HG03139 (cell line): ENCODE data around the gene ADAP1.
"Not testable (repeated sequence)": the region's sequence is repeated elsewhere in the genome, so short reads cannot be mapped to it uniquely, and the experiment has no call there.

Experiments used
- ATAC-seq: cut with Tn5 transposase; IDR thresholded peaks from one replicate; pipeline ENCODE4 v1.9.1; 2021; ENCODE audit not compliant: unreplicated experiment

Gene ADAP1

DNA sequence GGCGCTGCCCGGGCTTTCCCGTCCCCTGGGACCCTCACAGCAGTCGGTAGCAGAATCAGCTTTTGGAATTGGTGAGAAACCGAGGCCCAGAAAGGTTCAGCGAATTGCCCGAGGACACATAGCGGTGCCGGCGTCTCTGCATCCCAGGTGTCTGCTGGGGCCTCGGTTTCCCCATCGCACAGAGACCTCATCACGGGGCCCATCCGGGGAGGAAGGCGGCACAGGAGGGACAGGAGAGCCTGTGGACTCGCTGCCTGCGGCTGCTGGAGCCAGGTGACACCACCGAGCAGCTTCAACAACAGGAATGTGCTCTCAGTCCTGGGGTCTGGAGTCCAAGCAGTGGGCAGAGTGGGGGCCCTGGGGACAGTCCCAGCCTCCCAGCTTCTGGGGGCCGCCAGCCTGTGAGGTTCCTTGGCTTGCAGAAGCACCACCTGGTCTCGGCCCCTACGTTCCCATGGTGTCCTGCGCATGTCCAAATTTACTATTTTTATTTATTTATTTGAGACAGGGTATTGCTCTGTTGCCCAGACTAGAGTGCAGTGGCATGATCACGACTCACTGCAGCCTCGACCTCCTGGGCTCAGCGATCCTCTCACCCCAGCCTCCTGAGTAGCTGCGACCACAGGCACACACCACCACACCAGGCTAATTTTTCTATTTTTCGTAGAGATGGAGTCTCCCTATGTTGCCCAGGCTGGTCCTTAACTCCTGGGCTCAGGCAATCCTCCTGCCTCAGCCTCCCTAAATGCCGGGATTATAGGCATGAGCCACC is 21.4 kb upstream of the ADAP1 start:
- no peak for ATAC-seq

DNA sequence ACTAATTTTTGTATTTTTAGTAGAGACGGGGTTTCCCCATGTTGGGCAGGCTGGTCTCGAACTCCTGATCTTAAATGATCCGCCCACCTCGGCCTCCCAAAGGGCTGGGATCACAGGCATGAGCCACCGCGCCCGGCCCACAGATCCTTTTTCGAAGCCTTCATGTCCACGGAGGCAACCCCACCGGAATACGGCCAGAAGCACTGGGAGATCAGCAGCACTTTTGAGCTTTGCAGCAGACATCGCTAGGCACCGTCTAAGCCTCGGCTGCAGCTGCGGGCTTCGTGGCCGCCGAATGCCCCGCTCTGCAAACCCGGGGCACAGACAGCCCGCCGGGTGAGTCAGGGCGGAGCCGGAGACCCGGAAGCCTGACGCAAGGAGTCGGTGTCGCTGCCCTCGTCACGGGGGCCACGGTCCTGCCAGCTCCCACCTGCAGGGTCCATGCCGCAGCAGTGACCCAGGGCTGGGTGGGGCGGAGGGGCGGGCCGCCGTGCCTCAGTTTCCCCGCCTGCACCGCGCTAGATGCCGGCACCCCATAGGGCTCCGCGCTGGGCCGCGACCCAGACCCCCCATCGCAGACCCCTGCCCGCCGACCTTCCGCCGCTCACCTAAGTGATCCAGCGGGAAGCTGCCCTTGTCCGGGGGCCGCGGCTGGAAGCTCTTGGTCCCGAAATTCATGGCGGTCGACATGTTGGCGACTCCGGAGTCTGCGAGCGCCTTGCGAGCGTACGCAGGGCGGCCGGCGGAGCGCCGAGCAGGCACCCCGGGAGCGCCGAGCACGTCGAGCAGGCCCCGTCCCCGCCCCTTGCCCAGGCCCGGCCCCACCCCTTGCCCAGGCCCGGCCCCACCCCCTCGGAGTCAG is 20.6 kb upstream of the ADAP1 start, which contains the start of gene COX19:
TSS of gene COX19 (minus strand) at position 730 of the 862 bp plus-strand sequence. CDS start at position 690, 40 bp downstream.
- ATAC-seq: peak; percentile 58

DNA sequence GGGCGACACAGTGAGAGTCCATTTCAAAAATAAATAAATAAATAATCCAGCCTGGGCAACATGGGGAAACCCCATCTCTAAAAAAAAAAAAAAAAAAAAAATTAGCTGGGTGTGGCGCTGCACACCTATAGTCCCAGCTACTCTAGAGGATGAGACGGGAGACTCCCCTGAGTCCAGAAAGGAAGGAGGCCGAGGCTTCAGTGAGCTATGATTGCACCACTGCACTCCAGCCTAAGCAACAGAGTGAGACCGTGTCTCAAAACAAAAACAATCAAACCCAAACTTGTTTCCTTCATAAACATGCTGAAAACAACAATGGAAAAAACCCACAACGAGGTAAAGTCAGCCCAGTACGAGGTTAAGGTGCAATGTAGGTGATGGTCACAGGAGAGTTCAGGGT is 19.7 kb upstream of the ADAP1 start:
- ATAC-seq: no peak

DNA sequence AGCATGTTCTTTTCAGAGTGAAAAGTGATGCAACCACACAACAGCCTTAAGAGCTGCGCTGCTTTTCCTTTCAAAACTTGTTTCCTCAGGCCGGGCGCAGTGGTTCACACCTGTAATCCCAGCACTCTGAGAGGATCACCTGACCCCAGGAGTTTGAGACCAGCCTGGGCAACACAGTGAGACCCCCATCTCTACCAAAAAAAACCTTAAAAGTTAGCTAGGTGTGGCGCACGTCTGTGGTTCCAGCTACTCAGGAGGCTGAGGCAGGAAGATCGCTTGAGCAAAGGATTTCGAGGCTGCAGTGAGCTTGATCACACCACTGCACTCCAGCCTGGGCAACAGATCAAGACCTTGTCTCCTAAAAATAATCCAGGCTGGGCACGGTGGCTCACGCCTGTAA is 18.8 kb upstream of the ADAP1 start:
- ATAC-seq: no peak

DNA sequence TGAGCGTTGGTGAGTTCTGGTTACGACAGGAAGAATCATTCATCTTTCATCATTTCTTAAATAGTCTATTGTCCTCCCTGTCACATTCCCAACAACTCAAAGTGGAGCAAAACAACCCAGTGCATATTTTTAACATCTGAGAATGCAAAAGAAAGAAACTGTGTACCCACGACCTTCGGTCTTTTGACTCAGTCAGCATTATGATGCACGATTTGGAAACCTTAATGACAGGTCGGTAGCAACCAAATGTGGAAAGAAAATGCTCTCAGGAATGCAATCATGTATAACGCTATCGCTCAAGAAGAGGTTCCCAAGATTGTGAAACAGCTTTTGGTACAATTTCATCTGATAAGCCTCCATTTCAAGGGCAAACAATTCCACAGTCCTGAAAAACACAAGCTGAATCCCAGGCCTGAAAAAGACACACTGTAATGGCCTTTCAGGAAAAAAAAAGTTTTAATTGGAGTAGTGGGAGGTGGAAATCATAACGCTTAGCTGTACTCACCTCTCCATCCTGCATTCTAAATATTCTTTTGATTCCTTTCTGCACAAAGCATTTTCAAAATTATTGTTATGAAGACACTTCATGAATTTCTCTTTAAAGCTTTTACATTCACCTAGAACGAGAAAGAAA is 18.3 kb upstream of the ADAP1 start:
- ATAC-seq: no peak

DNA sequence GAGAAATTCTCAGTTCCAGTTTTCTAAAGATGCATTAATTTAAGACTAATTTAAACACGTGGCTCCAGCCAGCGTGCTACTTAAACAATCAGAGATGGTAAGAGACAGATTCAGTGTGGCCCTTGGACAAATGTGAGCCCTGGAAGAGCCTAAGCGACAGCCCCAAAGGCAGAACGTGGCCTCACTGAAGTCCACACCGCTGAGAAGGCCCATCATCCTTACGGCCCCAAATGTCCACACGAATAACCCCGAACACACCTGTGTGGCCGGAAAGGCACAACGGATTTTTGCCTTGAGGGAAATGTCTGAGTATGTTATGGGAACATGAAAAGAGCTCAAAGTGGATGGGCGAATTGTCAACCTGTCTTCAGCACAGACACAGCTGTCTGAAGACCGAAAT is 17.6 kb upstream of the ADAP1 start:
- ATAC-seq: no peak

DNA sequence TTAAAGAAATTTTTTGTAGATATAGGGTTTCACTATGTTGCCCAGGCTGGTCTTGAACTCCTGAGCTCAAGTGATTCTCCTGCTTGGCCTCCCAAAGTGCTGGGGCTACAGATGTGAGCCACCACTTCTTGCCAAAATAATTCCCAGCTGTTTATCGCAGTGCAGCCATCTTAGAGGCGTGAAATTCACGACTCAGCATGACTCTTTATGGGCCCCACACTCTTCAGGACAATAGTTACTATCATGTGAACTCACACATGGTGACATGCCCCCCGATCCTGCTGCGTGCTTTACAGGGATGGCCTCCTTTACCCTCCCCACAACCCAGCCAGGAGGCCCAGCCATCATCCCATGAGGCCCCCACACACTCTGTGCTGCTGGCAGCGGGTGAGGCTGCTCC is 16.3 kb upstream of the ADAP1 start:
- ATAC-seq: no peak

DNA sequence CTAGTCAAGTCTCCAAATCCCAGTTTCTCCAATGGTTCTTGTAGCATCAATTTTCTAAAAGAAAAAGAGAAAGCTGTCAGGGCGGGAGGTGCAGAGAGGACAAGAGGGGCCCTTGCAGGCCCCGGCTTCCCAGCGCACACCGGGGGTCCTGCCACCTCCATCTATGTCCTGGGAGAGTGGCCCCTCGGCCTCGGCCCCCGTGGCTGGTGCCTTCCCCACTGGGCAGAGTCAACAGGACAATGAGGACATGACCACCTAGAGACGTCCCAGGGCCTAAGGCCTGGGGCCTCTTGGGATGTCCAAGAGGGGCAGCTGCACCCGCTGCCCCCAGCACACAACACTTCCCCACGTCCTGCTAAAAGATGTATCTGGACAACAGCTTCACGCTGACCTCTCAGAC is 14.9 kb upstream of the ADAP1 start:
- no peak for ATAC-seq

DNA sequence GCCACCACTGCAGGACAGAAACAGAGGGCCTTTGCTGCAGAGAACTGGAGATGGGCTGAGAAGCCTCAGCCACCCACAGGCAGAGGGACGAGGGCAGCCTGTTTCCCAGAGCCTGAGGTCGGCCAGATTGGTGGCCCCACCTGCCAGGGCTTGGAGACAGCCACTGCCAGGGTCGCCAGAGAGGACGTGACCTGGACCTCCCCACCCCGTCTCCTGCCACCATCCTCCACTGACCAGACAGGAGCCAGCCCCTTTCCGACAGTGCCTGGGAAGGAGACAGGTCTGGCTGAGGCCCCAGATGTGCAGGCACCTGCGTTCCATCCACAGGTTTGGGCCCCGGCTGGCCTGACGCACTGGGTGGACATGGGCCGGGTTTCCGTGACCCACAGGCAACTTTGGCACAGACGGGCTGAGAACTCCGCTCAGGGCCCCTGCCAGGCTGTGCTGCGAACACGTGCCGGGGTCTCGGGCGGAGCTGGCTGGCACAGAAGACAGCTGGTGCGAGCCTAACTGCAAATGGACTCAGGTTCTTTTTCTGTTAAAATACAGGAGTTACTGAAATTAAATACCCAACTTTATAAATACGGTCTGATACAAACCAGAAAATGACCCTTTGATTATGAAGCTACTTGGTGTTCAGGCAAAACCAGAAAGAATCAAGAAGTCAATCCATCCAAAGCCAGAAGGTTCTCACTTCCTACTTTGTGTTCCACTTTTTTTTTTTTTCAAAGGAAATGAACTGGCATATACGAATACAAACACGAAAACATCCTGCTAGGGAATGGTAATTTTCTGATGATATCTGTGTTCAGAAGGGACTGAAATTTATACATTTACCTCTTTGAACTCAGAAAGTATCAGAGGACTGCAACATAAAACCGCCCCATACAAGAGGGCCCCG is 14.0 kb upstream of the ADAP1 start:
- ATAC-seq: no peak

DNA sequence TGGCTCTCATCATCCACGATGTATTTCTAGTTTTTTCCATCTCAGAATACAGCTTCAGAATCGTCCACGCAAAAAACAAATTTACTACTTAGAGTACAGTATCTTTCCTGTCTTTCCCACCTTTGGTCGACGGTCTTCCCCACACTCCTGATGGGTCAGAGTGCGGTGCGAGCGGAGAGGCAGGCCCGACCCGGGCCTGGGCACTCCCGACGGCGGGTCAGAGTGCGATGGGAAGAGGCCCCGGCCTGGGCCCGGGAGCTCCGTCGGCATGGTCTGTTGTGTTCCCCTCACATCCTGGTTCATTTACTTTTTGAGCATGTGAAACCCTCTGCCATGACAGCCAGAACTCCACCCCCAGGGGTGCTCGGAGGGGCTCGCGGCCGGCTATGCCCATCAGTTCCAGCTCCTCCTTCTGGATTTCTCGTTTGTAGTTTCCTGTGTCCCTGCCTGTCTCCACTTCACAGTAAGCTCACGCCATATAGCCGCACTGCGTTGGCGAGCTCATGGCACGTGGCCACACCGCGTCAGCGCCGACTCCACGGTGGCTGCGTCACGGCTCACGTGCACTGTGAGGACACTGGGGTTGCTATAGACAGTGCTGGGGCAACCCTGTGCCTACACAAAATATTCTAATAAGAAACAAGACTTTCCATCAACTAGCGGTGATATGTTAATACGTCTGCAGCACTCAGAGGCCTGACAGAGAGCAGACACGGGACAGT is 13.0 kb upstream of the ADAP1 start:
- no peak for ATAC-seq

DNA sequence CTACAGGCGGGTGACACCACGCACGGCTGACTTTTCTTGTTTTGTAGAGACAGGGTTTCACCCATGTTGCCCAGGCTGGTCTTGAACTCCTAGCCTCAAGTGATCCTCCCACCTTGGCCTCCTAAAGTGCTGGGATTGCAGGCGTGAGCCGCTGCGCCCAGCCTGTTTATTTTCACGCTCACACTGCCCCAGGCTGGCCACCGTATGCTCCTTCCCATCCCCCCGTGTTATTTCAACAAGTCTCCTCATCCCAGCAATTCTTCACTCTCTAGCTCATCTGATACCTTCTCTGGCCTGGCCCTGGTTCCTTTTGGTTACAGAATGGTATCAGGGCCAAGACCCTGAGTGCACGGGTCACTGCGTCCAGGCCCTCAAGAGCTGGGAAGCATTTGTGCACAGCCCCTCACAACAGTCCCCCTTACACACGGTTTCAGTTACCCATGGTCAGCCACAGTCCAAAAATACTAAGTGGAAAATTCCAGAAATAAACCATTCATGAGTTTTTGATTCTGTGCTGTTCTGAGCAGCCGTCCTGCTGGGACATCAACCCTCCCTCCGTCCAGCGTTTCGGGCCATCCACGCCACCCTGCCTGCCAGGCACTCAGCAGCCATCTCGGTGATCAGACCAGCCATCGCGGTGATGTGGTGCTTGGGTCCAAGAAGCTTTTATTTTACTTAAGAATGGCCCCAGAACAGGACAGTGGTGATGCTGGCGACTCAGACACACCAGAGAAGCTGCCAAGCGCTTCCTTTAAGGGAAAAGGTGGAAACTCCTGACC is 12.0 kb upstream of the ADAP1 start:
- ATAC-seq: no peak

DNA sequence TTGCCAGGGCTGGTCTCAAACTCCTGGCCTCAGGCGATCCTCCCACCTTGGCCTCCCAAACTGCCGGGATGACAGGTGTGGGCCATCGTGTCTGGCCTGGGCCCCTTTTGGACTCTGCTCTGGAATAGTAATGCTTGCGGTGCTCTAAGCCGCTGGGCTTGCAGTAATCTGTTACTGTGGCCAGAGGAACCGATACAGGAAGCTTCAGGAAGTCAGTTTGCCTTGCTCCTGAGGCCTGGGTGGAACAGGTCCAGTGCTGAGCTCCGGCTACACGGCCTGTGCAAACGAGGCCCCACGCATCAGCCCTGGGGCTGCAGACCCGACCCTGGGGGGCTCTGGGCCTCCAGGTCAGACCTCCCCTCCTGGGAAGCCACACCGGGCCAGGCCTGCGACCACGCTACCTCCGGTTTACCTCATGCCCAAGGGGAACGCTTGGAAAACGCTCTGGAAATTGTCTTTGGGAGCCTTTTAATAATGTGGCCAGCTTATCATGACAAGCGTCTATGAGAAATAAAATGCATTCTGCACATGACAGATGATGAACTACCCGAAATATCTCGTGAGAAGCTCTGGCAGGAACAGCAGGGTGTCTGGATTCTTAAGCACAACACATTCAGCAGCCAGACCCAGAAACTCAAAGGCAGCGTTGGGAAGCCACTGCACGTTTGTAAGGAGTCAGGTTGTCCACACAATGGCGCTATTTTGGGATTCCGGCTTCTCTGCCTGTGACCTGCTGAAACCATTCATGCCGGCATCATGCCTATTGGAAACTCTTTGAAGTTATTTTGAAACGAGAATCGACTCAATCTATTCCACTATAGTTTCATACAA is 10.1 kb upstream of the ADAP1 start:
- ATAC-seq: no peak

DNA sequence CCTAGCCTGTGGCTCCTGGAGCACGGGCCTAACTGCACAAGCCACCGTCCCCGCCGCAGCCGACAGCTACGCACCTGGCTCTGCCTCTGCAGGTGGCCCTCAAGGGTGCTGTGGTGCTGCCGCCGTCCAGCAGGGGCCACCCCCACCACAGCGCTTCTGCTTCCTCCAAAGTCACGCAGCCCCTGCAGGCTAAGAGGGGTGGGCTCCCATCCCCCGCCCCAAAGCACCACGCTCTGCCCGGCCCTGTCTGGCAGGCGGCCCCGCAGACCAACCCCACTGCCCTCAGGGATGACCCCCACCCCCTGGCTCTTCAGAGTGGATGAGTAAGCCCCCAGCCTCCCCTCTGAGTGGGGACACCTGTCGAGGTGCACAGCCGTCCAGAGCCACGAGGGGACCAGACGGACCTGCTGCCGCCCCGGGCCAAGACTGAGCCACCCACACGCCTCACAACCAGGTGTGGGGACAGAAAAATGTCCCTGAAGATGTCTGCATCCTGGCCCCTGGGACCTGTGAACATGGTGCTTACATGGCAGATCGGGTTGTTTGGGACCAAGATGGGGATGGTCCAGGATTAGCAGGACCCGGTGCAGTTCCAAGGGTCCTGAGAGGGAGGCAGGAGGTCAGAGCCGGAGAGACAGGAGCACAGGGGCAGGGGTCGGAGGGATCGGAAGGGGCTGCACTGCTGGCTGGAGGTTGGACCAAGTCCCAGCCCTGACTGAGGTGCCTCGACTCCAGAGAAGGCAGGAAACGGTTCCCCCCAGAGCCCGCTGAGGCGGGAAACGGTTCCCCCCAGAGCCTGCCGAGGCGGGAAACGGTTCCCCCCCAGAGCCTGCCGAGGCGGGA is 9.0 kb upstream of the ADAP1 start:
- no peak for ATAC-seq

DNA sequence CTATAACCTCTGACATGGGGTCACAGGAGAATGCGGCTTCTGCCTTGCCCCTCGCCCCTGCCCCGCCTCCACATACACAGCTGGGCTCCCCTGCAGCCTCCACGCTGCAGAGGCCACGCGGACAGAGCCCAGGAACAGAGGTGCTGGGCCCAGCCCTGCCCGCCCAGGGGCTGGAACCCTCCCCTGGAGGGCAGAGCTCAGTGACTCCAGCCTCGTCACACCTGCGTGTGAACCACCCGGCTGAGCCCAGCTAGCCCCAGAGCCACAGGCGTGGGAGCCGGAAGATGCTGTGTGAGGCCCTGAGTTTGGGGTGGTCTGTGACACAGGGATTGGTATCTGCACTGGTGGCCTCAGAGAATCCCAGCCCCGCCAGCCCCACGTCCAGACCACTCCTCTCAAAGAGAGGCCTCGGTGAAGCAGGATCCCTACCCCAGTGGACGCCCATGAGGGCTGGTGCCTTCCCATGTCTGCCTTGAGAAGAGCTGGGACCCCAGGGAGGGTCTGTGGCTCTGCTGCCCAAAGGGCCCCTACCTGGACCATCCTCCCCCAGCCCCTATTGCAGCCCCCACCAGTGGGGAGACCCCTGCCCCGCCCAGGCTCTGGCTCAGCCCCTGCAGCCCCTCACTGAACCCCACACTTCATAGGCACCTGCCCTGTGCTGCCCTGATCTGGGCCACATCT is 8.1 kb upstream of the ADAP1 start:
- no peak for ATAC-seq

DNA sequence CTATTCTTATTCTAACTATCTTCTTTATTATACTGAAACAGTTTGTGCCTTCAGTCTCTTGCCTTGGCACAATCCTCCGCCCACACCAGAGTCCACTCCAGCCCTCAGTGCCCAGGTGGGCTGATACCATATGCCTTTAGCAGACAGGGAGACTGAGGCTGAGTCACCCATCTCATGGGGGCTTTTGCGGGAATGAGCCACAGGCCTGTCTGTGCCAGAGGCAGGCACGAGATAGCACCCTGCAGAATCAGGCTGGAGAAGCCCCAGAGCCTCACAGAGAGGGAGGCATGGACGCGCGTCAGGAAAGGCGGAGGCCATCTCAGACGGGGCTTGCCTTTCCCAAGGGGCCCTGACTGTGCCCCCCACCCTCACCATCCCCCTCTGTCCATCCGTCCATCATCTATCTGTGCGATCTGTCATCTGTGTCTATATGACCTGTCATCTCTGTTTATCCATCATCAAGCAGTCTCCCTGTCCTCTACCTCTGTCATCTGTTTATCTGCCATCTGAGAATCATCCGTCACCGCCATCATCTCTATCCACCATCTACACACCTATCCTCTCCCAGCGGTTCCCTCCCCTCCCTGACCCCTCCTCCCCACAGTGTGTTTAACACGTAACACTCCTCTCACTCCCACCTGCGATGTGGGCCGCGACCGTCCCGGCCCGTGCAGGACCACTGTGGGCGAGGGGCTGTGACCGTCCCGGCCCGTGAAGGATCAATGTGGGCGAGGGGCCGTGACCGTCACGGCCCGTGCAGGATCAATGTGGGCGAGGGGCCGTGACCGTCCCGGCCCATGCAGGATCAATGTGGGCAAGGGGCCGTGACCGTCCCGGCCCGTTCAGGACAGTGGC is 7.3 kb upstream of the ADAP1 start:
- no peak for ATAC-seq

DNA sequence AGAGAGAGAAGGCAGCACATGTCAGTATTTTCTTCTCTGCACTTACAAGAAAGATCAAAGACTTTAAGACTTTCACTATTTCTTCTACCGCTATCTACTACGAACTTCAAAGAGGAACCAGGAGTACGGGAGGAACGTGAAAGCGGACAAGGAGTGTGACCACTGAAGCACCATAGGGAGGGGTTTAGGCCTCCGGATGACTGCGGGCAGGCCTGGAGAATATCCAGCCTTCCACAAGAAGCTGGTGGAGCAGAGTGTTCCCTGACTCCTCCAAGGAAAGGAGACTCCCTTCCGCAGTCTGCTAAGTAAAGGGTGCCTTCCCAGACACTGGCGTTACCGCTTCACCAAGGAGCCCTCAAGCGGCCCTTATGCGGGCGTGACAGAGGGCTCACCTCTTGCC is 6.5 kb upstream of the ADAP1 start:
- ATAC-seq: not testable (repeated sequence)
